ENCODE data around the gene ZBED6. TPM values are rescaled to one million over a fixed set of nuclear protein-coding genes. Genes with fewer than 3 reads are reported as not detected.

ZBED6 gene, protein sequence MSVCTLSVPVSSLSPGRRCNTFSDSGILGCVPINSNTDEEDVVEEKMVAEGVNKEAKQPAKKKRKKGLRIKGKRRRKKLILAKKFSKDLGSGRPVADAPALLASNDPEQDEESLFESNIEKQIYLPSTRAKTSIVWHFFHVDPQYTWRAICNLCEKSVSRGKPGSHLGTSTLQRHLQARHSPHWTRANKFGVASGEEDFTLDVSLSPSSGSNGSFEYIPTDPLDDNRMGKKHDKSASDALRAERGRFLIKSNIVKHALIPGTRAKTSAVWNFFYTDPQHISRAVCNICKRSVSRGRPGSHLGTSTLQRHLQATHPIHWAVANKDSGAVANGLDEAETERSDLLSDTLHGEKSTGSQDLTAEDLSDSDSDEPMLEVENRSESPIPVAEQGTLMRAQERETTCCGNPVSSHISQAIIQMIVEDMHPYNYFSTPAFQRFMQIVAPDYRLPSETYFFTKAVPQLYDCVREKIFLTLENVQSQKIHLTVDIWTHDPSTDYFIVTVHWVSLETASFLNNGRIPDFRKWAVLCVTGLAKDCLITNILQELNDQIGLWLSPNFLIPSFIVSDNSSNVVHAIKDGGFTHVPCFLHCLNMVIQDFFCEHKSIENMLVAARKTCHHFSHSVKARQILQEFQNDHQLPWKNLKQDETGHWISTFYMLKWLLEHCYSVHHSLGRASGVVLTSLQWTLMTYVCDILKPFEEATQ (N-terminal part only)
- total RNA-seq (2012; rRNA removed) (16.1 and 26.2 TPM in 2 replicates), polyA plus RNA-seq (2012; rRNA removed) (3.8 and 4.4 TPM in 2 replicates), Bru-seq, nascent RNA (percentile 88 among the genes with signal in this experiment), BruChase-seq, experiment 1, labeled RNA remaining after a 6-hour chase (percentile 98 among the genes with signal in this experiment), BruChase-seq, experiment 2, labeled RNA remaining after a 2-hour chase (percentile 98 among the genes with signal in this experiment)
- polyA plus RNA-seq (2012; cell fraction: cytosol; rRNA removed), result 0.73 and 1.0 TPM in 2 replicates
- 1.0 and 9.8 TPM in 2 replicates for polyA plus RNA-seq (2012; cell fraction: nucleus; rRNA removed; ENCODE audit: low replicate concordance)
- long read RNA-seq, partial matches to known transcripts, result 0 of 2 reads
- long read RNA-seq, other reads (novel, unspliced or antisense), result 2 of 2 reads

GRCh38 chr1:203795441-203796235 is at the start of gene ZBED6, which contains the start of gene ZC3H11A:
Gene ZBED6, plus strand, starts transcription at chr1:203795623. Its CDS starts 1,900 bp downstream, at chr1:203797523.
Gene ZC3H11A, plus strand, starts transcription at chr1:203795623. Its CDS starts 21,448 bp downstream, at chr1:203817071.
- Histone ChIP-seq H2AK9ac (replicated peaks; ENCODE audit: low read depth, low read length, poor library complexity) (peak within 1 kb of the TSS; percentile 89), H2BK120ac (ENCODE audit: low read depth, low read length) (peak within 1 kb of the TSS; percentile 87), H4K5ac (ENCODE audit: low read depth, low read length) (peak within 1 kb of the TSS; percentile 24), H2BK15ac (ENCODE audit: low read depth, low read length) (no peak within 1 kb of the TSS; the same call in 2 of the 3 replicates), H3K4ac (ENCODE audit: low read depth, low read length) (peak within 1 kb of the TSS; percentile 95), H3K56ac (ENCODE audit: extremely low read depth, insufficient read depth, low read length) (peak within 1 kb of the TSS; percentile 93), H2AFZ (replicated peaks; ENCODE audit: low read length, poor library complexity) (peak within 1 kb of the TSS; percentile 72), H2AK5ac (ENCODE audit: low read depth, low read length) (peak within 1 kb of the TSS; percentile 92), H4K91ac (ENCODE audit: insufficient read depth, low read depth, low read length) (peak within 1 kb of the TSS; percentile 93), H3K27ac (ENCODE audit: insufficient read depth, low read length) (peak within 1 kb of the TSS; percentile 81), H3K18ac (ENCODE audit: low read depth, low read length) (peak within 1 kb of the TSS; percentile 72), H4K20me1 (ENCODE audit: insufficient read depth, low read length) (peaks cover 44% of the 10 kb centered on the region), H2BK5ac (ENCODE audit: low read depth, low read length, poor library complexity, severe bottlenecking) (peak within 1 kb of the TSS; percentile 83), H4K8ac (ENCODE audit: low read depth in 2 of 2, low read length in 2 of 2) (peak within 1 kb of the TSS; percentile 35 to 97; a peak in 3 of 4 replicates), H3K23ac (ENCODE audit: low read depth, low read length) (peak within 1 kb of the TSS; percentile 91), H3K79me1 (ENCODE audit: low read depth in 1 of 2, low read length in 2 of 2) (peaks cover 10 to 44% of the 10 kb centered on the region in 2 experiments; a peak in 3 of 4 replicates), H3K9ac (ENCODE audit: low read depth, low read length) (peak within 1 kb of the TSS; percentile 85), H3K4me2 (ENCODE audit: low read depth, low read length) (peak within 1 kb of the TSS; percentile 91), H3K9me3 (ENCODE audit: control insufficient read depth, insufficient read depth, low read length) (peaks cover 2% of the 10 kb centered on the region; the same call in 1 of the 2 replicates), H3K36me3 (ENCODE audit: control insufficient read depth, insufficient read depth, low read length) (peaks cover 14% of the 10 kb centered on the region), H3K4me3 (ENCODE audit: insufficient read depth, low read depth, low read length) (peak within 1 kb of the TSS; percentile 86), H3K4me1 (ENCODE audit: control insufficient read depth, insufficient read depth, low read length) (peaks cover 12% of the 10 kb centered on the region), H2BK20ac (ENCODE audit: low read depth, low read length) (peak within 1 kb of the TSS; percentile 46; the same call in 1 of the 2 replicates), H3K9me1 (ENCODE audit: insufficient read depth, low read length) (peaks cover 10% of the 10 kb centered on the region), H3K14ac (replicated peaks; ENCODE audit: low read depth, low read length) (peak within 1 kb of the TSS; percentile 100), H3K27me3 (ENCODE audit: control insufficient read depth, insufficient read depth, low read length) (no peaks in the 10 kb centered on the region)
- BruUV-seq (replicated peaks), result no TSS peak
- WGBS, 2 experiments (ENCODE audit: extremely low coverage in 2 of 2, insufficient read length in 1 of 2), result 1% methylated on average over 14 of the region's 59 CpGs; no CpG with 5 or more reads in 1 of the 2 experiments
- POLR2A ChIA-PET (ENCODE audit: unreplicated experiment), result no interaction called here
- ATAC-seq (ENCODE audit: low read depth) (peak; percentile 97), DNase-seq (peak; percentile 98)
- intact Hi-C loops (cut with micrococcal nuclease) (loop anchor here (1.0 to 5.0 kb wide), 2 partner anchors 44 to 238 kb away; no protein-coding TSS in a partner anchor), in situ Hi-C loops (cut with MboI; ENCODE audit: low sequenced_read_pairs) (no loop called here), dilution Hi-C loops (cut with HindIII; ENCODE audit: low sequenced_read_pairs, unreplicated experiment) (no loop called here)
- CTCF ChIA-PET, result no interaction called here
- TF ChIP-seq RCOR1 (IDR thresholded peaks at IDR 0.05; ENCODE audit: insufficient replicate concordance, low read length) (no peak), CHD1 (IDR thresholded peaks at IDR 0.05; ENCODE audit: low read depth, low read length) (no peak), MAFK (IDR thresholded peaks at IDR 0.05; ENCODE audit: low read depth, low read length) (peak; percentile 45; the same call in 1 of the 2 replicates), BHLHE40 (IDR thresholded peaks at IDR 0.05; ENCODE audit: low read depth, low read length) (peak; percentile 96), POLR2A (IDR thresholded peaks at IDR 0.05; ENCODE audit: low read depth, low read length) (peak; percentile 88), MAZ (IDR thresholded peaks at IDR 0.05; ENCODE audit: borderline replicate concordance, low read depth, low read length) (peak; percentile 57; the same call in 1 of the 2 replicates), SMC3 (IDR thresholded peaks at IDR 0.05; ENCODE audit: low read depth, low read length) (no peak), FOS (IDR thresholded peaks at IDR 0.05; ENCODE audit: low read depth, low read length) (no peak), NFE2L2 (IDR thresholded peaks at IDR 0.05; ENCODE audit: low read depth, low read length) (no peak)
- TF ChIP-seq, protein P1, sequence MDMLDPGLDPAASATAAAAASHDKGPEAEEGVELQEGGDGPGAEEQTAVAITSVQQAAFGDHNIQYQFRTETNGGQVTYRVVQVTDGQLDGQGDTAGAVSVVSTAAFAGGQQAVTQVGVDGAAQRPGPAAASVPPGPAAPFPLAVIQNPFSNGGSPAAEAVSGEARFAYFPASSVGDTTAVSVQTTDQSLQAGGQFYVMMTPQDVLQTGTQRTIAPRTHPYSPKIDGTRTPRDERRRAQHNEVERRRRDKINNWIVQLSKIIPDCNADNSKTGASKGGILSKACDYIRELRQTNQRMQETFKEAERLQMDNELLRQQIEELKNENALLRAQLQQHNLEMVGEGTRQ (IDR thresholded peaks at IDR 0.05; ENCODE audit: low read depth, low read length), result peak; percentile 99
- TF ChIP-seq, protein P2, sequence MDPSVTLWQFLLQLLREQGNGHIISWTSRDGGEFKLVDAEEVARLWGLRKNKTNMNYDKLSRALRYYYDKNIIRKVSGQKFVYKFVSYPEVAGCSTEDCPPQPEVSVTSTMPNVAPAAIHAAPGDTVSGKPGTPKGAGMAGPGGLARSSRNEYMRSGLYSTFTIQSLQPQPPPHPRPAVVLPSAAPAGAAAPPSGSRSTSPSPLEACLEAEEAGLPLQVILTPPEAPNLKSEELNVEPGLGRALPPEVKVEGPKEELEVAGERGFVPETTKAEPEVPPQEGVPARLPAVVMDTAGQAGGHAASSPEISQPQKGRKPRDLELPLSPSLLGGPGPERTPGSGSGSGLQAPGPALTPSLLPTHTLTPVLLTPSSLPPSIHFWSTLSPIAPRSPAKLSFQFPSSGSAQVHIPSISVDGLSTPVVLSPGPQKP (IDR thresholded peaks at IDR 0.05; ENCODE audit: borderline replicate concordance, low read depth, low read length), result no peak

All from IMR-90 (cell line).